ENCODE results near the gene KIF18B.

Gene KIF18B

DNA sequence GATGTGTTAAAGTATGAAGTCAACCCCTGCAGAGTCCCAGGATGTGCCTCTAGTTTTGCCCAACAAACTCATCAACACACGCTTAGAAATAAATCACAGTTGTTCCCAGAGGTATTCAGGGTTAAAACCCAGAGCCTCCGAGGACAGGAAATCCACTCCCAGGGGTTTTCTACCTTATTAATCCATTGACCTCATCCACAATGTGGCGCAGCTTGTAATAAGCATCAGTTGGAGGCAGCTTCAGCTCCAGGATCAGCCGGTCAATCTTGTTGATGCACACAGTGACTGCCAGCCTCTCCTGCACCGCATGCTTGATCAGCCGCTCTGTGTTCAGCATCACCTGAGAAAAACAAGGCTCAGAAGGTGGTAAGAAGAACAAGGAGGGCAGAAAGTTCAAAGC lies 71.8 kb downstream of the KIF18B start:
- no peak for DNase-seq (ENCODE audit: low read depth in 2 of 2)

Data from fibroblast of skin of left quadriceps (primary cell).